ENCODE results near the gene GRAMD2B.

DNA sequence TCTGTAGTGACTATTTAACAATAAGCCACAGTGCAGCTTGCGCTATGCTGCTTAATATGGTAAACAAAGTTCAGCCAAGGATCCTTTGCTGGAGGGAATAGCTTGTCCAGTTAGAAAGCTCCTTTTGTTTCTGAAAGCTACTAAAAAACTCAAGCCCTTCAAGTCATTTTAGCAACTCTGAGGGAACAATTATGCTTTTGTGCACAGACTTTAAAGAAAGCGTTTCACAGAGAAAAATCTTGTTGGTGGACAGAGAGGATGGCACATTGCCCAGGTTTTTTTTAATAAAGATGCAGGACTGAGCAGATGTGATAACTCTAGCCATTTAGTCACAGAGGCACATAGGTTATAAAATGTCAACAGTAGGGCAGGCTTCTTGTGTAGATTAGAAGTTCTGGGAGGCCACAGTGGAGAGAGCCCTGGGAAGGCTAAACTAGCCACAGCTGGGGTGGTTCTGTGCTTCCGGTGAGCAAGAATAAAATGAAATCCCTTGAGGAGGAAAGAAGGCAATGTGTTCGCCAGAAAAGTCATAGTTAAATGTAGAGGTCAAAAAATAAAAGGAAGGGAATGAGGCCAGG lies 108.4 kb downstream of the GRAMD2B start:
- TF ChIP-seq, protein P1, sequence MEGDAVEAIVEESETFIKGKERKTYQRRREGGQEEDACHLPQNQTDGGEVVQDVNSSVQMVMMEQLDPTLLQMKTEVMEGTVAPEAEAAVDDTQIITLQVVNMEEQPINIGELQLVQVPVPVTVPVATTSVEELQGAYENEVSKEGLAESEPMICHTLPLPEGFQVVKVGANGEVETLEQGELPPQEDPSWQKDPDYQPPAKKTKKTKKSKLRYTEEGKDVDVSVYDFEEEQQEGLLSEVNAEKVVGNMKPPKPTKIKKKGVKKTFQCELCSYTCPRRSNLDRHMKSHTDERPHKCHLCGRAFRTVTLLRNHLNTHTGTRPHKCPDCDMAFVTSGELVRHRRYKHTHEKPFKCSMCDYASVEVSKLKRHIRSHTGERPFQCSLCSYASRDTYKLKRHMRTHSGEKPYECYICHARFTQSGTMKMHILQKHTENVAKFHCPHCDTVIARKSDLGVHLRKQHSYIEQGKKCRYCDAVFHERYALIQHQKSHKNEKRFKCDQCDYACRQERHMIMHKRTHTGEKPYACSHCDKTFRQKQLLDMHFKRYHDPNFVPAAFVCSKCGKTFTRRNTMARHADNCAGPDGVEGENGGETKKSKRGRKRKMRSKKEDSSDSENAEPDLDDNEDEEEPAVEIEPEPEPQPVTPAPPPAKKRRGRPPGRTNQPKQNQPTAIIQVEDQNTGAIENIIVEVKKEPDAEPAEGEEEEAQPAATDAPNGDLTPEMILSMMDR (IDR thresholded peaks at IDR 0.05) = no peak
- TF ChIP-seq POLR2AphosphoS5 (IDR thresholded peaks at IDR 0.05) (peak in 1 of 4 donors; percentile 15), EP300 (IDR thresholded peaks at IDR 0.05) (no peak), POLR2A (IDR thresholded peaks at IDR 0.05) (no peak)
